Caco-2 (cell line): Measurements from ENCODE around the gene POLR3B. TPM values are rescaled to one million over a fixed set of nuclear protein-coding genes. Genes with fewer than 3 reads are reported as not detected.

ENCODE experiments used
- BruUV-seq: library from RNA; stranded (reverse); fragments of 400-500 nt; replicated peaks from 2 replicates; lab custom pipeline; 2021; lab: Mats Ljungman, UMichigan
- CTCF ChIA-PET: fragments of 300-600 bp; sonication (Branson Sonifier 250); formaldehyde crosslinking; loops from one replicate; lab custom pipeline; 2022; ENCODE audit warnings: antibody characterized with exemption; lab: Charles Lee
- POLR2A ChIA-PET: fragments of 300-600 bp; sonication (Branson Sonifier 250); formaldehyde crosslinking; loops from one replicate; lab custom pipeline; 2022; ENCODE audit warnings: antibody characterized with exemption; lab: Charles Lee
- DNase-seq, 2 experiments: peaks; one replicate each; pipeline versions ENCODE4 v3.0.0 to v3.0.0-alpha.2; 2020 to 2022
- H3K27me3 ChIP-seq: replicated peaks from 2 replicates; pipeline ENCODE4 v1.6.0; 2011; ENCODE audit warnings: low read length; ENCODE audit not compliant: control insufficient read depth, insufficient read depth
- H3K36me3 ChIP-seq: 2 replicates; pipeline ENCODE4 v1.5.1; 2011; ENCODE audit warnings: low read length; ENCODE audit not compliant: control insufficient read depth, insufficient read depth
- H3K4me1 ChIP-seq: fragments of 250-450 bp; sonication (Bioruptor Pico); 2 replicates; pipeline ENCODE4 v1.5.1; 2020; ENCODE audit warnings: mild to moderate bottlenecking
- H3K4me3 ChIP-seq: 2 replicates; pipeline ENCODE4 v1.5.1; 2011; ENCODE audit warnings: low read depth, mild to moderate bottlenecking, control low read depth, low read length
- H3K9me3 ChIP-seq: fragments of 250-450 bp; sonication (Bioruptor Pico); 2 replicates; pipeline ENCODE4 v1.5.1; 2020; ENCODE audit warnings: mild to moderate bottlenecking, moderate library complexity
- H3K27ac Mint-ChIP-seq: one replicate; pipeline ENCODE4 v1.8.0; 2022; ENCODE audit warnings: mixed read lengths; ENCODE audit not compliant: unreplicated experiment
- H3K27me3 Mint-ChIP-seq: one replicate; pipeline ENCODE4 v1.8.0; 2022; ENCODE audit warnings: mixed read lengths; ENCODE audit not compliant: insufficient read depth, unreplicated experiment
- H3K36me3 Mint-ChIP-seq: one replicate; pipeline ENCODE4 v1.8.0; 2022; ENCODE audit warnings: mild to moderate bottlenecking, mixed read lengths; ENCODE audit not compliant: insufficient read depth, unreplicated experiment
- H3K4me1 Mint-ChIP-seq: one replicate; pipeline ENCODE4 v1.8.0; 2022; ENCODE audit warnings: low read depth, mixed read lengths; ENCODE audit not compliant: unreplicated experiment
- H3K4me3 Mint-ChIP-seq: one replicate; pipeline ENCODE4 v1.8.0; 2022; ENCODE audit warnings: mild to moderate bottlenecking, moderate library complexity, mixed read lengths; ENCODE audit not compliant: unreplicated experiment
- H3K9me3 Mint-ChIP-seq: one replicate; pipeline ENCODE4 v1.8.0; 2022; ENCODE audit warnings: mixed read lengths; ENCODE audit not compliant: unreplicated experiment
- intact Hi-C: fragments of 100-400 bp; cut with micrococcal nuclease; formaldehyde crosslinking; loops from one replicate; pipeline ENCODE4 v1.10.0; 2022; ENCODE audit not compliant: unreplicated experiment
- total RNA-seq: library from RNA; stranded (reverse); gene quantifications from 2 replicates; pipeline ENCODE4 v1.2.3, GENCODE V29; 2022
- TF ChIP-seq, protein P1 (sequence below), 2 experiments: fragments of 200-600 bp in 1 of 2; IDR thresholded peaks; 1 replicate in 1 of 2; 2 replicates in 1 of 2; pipeline versions ENCODE4 v1.5.1 to v1.8.0; 2011 to 2022; ENCODE audit warnings: antibody characterized with exemption in 1 of 2, control low read depth in 1 of 2, inconsistent platforms in 1 of 2, low read depth in 1 of 2, low read length in 1 of 2, mild to moderate bottlenecking in 1 of 2, moderate library complexity in 1 of 2; ENCODE audit not compliant: insufficient read depth in 1 of 2, severe bottlenecking in 1 of 2, unreplicated experiment in 1 of 2

POLR3B gene
- total RNA-seq, 1 experiment from 2014 or later = 13.9 TPM

DNA sequence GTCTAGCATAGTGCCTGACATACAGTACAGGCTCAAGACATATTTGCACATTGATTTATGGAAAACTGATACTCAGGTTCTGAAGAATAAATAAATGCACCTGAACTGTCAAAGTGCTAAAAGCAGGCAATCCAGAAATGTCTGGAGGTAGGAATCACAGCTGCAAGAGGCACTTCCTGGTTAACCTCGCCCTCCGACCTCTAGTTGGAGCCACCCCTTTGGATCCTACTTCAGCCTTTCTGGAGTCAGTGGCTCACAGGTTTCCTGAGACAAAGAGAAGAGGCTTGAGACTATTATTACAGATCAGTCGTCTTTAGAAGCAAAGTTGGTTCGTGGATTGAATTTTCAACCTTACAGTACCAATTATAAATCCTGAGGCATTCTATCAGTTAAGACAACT lies 42.0 kb upstream of the POLR3B start:
- TF ChIP-seq, protein P1, sequence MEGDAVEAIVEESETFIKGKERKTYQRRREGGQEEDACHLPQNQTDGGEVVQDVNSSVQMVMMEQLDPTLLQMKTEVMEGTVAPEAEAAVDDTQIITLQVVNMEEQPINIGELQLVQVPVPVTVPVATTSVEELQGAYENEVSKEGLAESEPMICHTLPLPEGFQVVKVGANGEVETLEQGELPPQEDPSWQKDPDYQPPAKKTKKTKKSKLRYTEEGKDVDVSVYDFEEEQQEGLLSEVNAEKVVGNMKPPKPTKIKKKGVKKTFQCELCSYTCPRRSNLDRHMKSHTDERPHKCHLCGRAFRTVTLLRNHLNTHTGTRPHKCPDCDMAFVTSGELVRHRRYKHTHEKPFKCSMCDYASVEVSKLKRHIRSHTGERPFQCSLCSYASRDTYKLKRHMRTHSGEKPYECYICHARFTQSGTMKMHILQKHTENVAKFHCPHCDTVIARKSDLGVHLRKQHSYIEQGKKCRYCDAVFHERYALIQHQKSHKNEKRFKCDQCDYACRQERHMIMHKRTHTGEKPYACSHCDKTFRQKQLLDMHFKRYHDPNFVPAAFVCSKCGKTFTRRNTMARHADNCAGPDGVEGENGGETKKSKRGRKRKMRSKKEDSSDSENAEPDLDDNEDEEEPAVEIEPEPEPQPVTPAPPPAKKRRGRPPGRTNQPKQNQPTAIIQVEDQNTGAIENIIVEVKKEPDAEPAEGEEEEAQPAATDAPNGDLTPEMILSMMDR (IDR thresholded peaks at IDR 0.05; ENCODE audit: insufficient read depth in 1 of 2, low read depth in 1 of 2, low read length in 1 of 2, severe bottlenecking in 1 of 2, unreplicated experiment in 1 of 2) = no peak
- H3K4me1 Mint-ChIP-seq = no peaks in the 10 kb centered on the region
- H3K27me3 ChIP-seq = no peaks in the 10 kb centered on the region
- intact Hi-C loops = no loop called here
- BruUV-seq = no TSS peak
- H3K9me3 Mint-ChIP-seq = no peaks in the 10 kb centered on the region
- ChIA-PET POLR2A (no interaction called here), CTCF (no interaction called here)
- no peak overlapping the region for H3K4me3 ChIP-seq
- H3K27ac Mint-ChIP-seq = no peak overlapping the region
- H3K4me1 ChIP-seq = no peaks in the 10 kb centered on the region
- H3K4me3 Mint-ChIP-seq = no peak overlapping the region
- no peaks in the 10 kb centered on the region for H3K27me3 Mint-ChIP-seq
- no peaks in the 10 kb centered on the region; the same call in 1 of the 2 replicates for H3K36me3 ChIP-seq
- H3K36me3 Mint-ChIP-seq = no peaks in the 10 kb centered on the region
- no peaks in the 10 kb centered on the region for H3K9me3 ChIP-seq
- DNase-seq = no peak

DNA sequence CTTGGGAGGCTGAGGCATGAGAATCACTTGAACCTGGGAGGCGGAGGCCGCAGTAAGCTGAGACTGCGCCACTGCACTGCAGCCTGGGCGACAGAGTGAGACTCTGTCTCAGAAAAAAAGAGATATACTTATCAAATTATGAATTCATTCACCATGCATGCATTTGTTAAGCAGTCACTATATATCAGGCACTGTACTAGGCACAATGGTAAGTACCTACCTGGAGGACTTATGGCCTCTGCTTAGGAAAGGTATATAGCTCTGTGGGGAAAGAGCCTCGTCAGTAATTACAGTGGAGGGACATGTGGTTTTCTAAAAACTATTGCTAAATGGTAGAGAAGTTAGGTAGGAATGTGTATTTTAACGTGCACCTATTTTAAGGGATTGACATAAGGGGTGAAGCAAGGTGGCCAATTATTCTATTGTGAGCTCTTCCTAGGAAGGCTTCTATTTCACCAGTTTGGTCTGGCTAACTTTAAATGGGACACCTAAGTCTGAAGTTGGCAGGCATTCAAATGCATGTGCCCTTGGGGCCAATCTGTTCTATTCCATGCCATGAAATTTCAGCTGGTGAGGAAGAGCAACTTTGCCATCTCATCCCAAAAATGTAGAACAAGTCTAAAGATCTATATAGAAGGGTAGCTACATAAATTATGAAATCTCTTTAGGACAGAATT lies 40.0 kb upstream of the POLR3B start:
- TF ChIP-seq, protein P1 (IDR thresholded peaks at IDR 0.05; ENCODE audit: insufficient read depth in 1 of 2, low read depth in 1 of 2, low read length in 1 of 2, severe bottlenecking in 1 of 2, unreplicated experiment in 1 of 2) = no peak
- POLR2A ChIA-PET = no interaction called here
- Mint-ChIP-seq H3K4me1 (no peaks in the 10 kb centered on the region), H3K36me3 (no peaks in the 10 kb centered on the region), H3K27ac (no peak overlapping the region), H3K27me3 (no peaks in the 10 kb centered on the region), H3K9me3 (no peaks in the 10 kb centered on the region), H3K4me3 (no peak overlapping the region)
- Histone ChIP-seq H3K9me3 (no peaks in the 10 kb centered on the region), H3K4me1 (no peaks in the 10 kb centered on the region), H3K27me3 (no peaks in the 10 kb centered on the region), H3K36me3 (no peaks in the 10 kb centered on the region; the same call in 1 of the 2 replicates), H3K4me3 (no peak overlapping the region)
- intact Hi-C loops = no loop called here
- BruUV-seq = no TSS peak
- CTCF ChIA-PET = no interaction called here
- no peak for DNase-seq

DNA sequence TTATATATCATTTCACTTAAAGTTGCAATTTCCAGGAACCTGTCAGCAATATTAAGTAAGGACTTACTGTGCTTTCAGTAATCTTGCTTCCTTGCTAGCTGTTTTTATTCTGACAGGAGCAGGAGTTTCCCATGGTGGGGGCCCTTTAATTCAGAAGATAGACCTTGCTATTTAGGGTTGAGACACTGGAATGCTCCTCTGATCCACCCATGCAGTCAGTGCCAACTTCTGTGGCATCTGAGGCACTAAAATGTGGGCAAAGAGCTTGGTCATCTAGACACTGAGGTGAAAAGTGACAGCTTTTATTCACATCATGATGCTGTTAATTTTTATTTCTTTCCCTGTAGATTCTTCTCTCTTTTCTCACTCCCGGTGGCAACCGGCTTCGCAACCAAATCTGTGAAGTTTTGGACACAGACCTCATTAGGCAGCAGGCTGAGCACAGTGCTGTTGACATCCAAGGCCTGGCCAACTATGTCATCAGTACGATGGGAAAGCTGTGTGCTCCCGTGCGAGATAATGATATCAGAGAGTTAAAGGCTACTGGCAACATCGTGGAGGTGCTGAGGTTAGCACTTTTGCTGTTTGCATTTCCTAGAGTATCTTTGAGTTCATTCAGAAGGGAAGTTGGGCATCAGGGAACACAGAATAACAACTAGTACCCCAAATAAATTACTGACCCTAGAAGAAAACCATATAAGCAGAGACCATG lies 36.3 kb upstream of the POLR3B start:
- Histone ChIP-seq H3K27me3 (no peaks in the 10 kb centered on the region), H3K36me3 (no peaks in the 10 kb centered on the region; the same call in 1 of the 2 replicates), H3K9me3 (no peaks in the 10 kb centered on the region), H3K4me1 (no peaks in the 10 kb centered on the region), H3K4me3 (no peak overlapping the region)
- no peaks in the 10 kb centered on the region for H3K9me3 Mint-ChIP-seq
- ChIA-PET CTCF (interaction anchor here (0.6 kb wide), 1 partner anchor 163 kb away, joined by 3 read pairs; no protein-coding TSS in a partner anchor), POLR2A (no interaction called here)
- DNase-seq = no peak
- H3K27me3 Mint-ChIP-seq = no peaks in the 10 kb centered on the region
- H3K4me1 Mint-ChIP-seq = no peaks in the 10 kb centered on the region
- no peaks in the 10 kb centered on the region for H3K36me3 Mint-ChIP-seq
- no peak overlapping the region for H3K4me3 Mint-ChIP-seq
- TF ChIP-seq, protein P1 (IDR thresholded peaks at IDR 0.05; ENCODE audit: insufficient read depth in 1 of 2, low read depth in 1 of 2, low read length in 1 of 2, severe bottlenecking in 1 of 2, unreplicated experiment in 1 of 2) = no peak
- intact Hi-C loops = no loop called here
- no TSS peak for BruUV-seq
- no peak overlapping the region for H3K27ac Mint-ChIP-seq
